H1 (cell line): Measurements from ENCODE around the gene RUNX1. TPM values are rescaled to one million over a fixed set of nuclear protein-coding genes. Genes with fewer than 3 reads are reported as not detected.

ENCODE experiments used
- CTCF ChIA-PET: fragments of 300-600 bp; sonication (Branson Sonifier 250); formaldehyde crosslinking; loops from one replicate; lab custom pipeline; 2021; ENCODE audit not compliant: partially characterized antibody; lab: Charles Lee
- POLR2A ChIA-PET: fragments of 300-600 bp; sonication (Branson Sonifier 250); formaldehyde crosslinking; loops from one replicate; lab custom pipeline; 2021; ENCODE audit warnings: inconsistent platforms; ENCODE audit not compliant: partially characterized antibody; lab: Charles Lee
- DNase-seq, 2 experiments: peaks; one replicate each; pipeline versions ENCODE4 v3.0.0 to v3.0.0-alpha.2; 2010 to 2022; ENCODE audit warnings: low spot score in 2 of 2, low read depth in 1 of 2, mixed read lengths in 1 of 2
- FAIRE-seq: peaks from 2 replicates; lab custom pipeline; 2011; peaks lifted over from hg19 to GRCh38; lab: Jason Lieb, UNC
- H2AFZ ChIP-seq: 2 replicates; pipeline ENCODE4 v1.8.1; 2012; ENCODE audit warnings: low read length, inconsistent platforms
- H2AK5ac ChIP-seq: 2 replicates; pipeline ENCODE4 v1.6.1; 2013; ENCODE audit warnings: low read depth, low read length
- H2BK120ac ChIP-seq: replicated peaks from 2 replicates; pipeline ENCODE3; 2013; ENCODE audit warnings: low read depth, low read length, inconsistent platforms
- H2BK12ac ChIP-seq: 2 replicates; pipeline ENCODE4 v1.6.1; 2013; ENCODE audit warnings: low read depth, low read length
- H2BK15ac ChIP-seq: 2 replicates; pipeline ENCODE4 v1.6.1; 2013; ENCODE audit warnings: low read length
- H2BK20ac ChIP-seq: 2 replicates; pipeline ENCODE4 v1.6.1; 2013; ENCODE audit warnings: low read length
- H2BK5ac ChIP-seq: 2 replicates; pipeline ENCODE4 v1.6.1; 2013; ENCODE audit warnings: low read depth, low read length
- H3K14ac ChIP-seq: 2 replicates; pipeline ENCODE4 v1.6.1; 2013; ENCODE audit warnings: inconsistent platforms; ENCODE audit not compliant: insufficient read length
- H3K18ac ChIP-seq: 2 replicates; pipeline ENCODE4 v1.6.1; 2013; ENCODE audit warnings: low read length; ENCODE audit errors: extremely low read depth
- H3K23ac ChIP-seq: 2 replicates; pipeline ENCODE4 v1.6.1; 2013; ENCODE audit warnings: inconsistent platforms; ENCODE audit not compliant: insufficient read length
- H3K23me2 ChIP-seq: 2 replicates; pipeline ENCODE4 v1.6.1; 2013; ENCODE audit warnings: low read depth, low read length
- H3K27ac ChIP-seq: 2 replicates; pipeline ENCODE4 v1.6.1; 2011; ENCODE audit warnings: low read depth, low read length, inconsistent platforms
- H3K27me3 ChIP-seq, 4 experiments: replicated peaks in 1 of 4; 1 replicate in 1 of 4; 2 replicates in 3 of 4; pipeline versions ENCODE4 v1.6.1 to v1.8.1; 2011 to 2013; ENCODE audit warnings: low read length in 3 of 4, mild to moderate bottlenecking in 3 of 4, inconsistent platforms in 2 of 4, mixed read lengths in 2 of 4, moderate library complexity in 1 of 4; ENCODE audit not compliant: control insufficient read depth in 3 of 4, insufficient read depth in 3 of 4; ENCODE audit errors: extremely low read depth in 1 of 4
- H3K36me3 ChIP-seq, 4 experiments: 2 replicates each; pipeline versions ENCODE4 v1.6.1 to v1.8.1; 2011 to 2013; ENCODE audit warnings: mild to moderate bottlenecking in 4 of 4, low read length in 3 of 4, moderate library complexity in 2 of 4, control low read depth in 1 of 4, inconsistent platforms in 1 of 4; ENCODE audit not compliant: insufficient read depth in 4 of 4, control insufficient read depth in 2 of 4
- H3K4ac ChIP-seq: replicated peaks from 2 replicates; pipeline ENCODE3; 2013; ENCODE audit warnings: low read length, low read depth, mixed read lengths, inconsistent platforms; ENCODE audit not compliant: insufficient read length
- H3K4me1 ChIP-seq, 4 experiments: replicated peaks in 1 of 4; 1 replicate in 1 of 4; 2 replicates in 3 of 4; pipeline versions ENCODE4 v1.6.1 to v1.8.1; 2011 to 2013; ENCODE audit warnings: low read length in 3 of 4, inconsistent platforms in 2 of 4, mixed read lengths in 1 of 4; ENCODE audit not compliant: insufficient read depth in 4 of 4, control insufficient read depth in 3 of 4
- H3K4me2 ChIP-seq, 2 experiments: 2 replicates each; pipeline versions ENCODE4 v1.6.1 to v1.8.1; 2011 to 2013; ENCODE audit warnings: low read depth in 2 of 2, low read length in 2 of 2, control low read depth in 1 of 2, inconsistent platforms in 1 of 2, mild to moderate bottlenecking in 1 of 2; ENCODE audit not compliant: insufficient read depth in 1 of 2
- H3K4me3 ChIP-seq, 4 experiments: fragments of 200-600, 300-600 bp in 1 of 4; sonication (generic), shearing (Covaris generic), sonication (Bioruptor Twin) in 1 of 4; 2 replicates each; pipeline versions ENCODE4 v1.5.1 to v1.8.1; 2011 to 2016; ENCODE audit warnings: low read length in 4 of 4, low read depth in 3 of 4, control low read depth in 2 of 4, inconsistent platforms in 2 of 4, mild to moderate bottlenecking in 2 of 4, mixed read lengths in 1 of 4, moderate library complexity in 1 of 4; ENCODE audit not compliant: insufficient read depth in 2 of 4; ENCODE audit errors: extremely low read depth in 1 of 4
- H3K56ac ChIP-seq: replicated peaks from 2 replicates; pipeline ENCODE3; 2013; ENCODE audit warnings: low read depth, mild to moderate bottlenecking, mixed read lengths, low read length, inconsistent platforms; ENCODE audit not compliant: insufficient read length
- H3K79me1 ChIP-seq: 2 replicates; pipeline ENCODE4 v1.6.1; 2013; ENCODE audit warnings: low read depth, low read length, control low read depth
- H3K79me2 ChIP-seq, 2 experiments: 2 replicates each; pipeline versions ENCODE4 v1.6.1 to v1.8.1; 2012 to 2013; ENCODE audit warnings: low read length in 2 of 2, mild to moderate bottlenecking in 2 of 2, inconsistent platforms in 1 of 2; ENCODE audit not compliant: insufficient read depth in 2 of 2, control insufficient read depth in 1 of 2
- H3K9ac ChIP-seq, 4 experiments: replicated peaks in 1 of 4; 1 replicate in 1 of 4; 2 replicates in 3 of 4; pipeline versions ENCODE4 v1.6.1 to v1.8.1; 2011 to 2013; ENCODE audit warnings: low read depth in 3 of 4, low read length in 3 of 4, control low read depth in 2 of 4, mild to moderate bottlenecking in 2 of 4, moderate library complexity in 2 of 4, inconsistent platforms in 1 of 4; ENCODE audit errors: extremely low read depth in 1 of 4
- H3K9me3 ChIP-seq, 2 experiments: 2 replicates each; pipeline versions ENCODE4 v1.6.1 to v1.8.1; 2012 to 2013; ENCODE audit warnings: mild to moderate bottlenecking in 2 of 2, moderate library complexity in 2 of 2, control low read depth in 1 of 2, inconsistent platforms in 1 of 2, low read depth in 1 of 2, low read length in 1 of 2, mixed read lengths in 1 of 2; ENCODE audit not compliant: insufficient read depth in 2 of 2
- H4K20me1 ChIP-seq, 2 experiments: replicated peaks in 1 of 2; 2 replicates each; pipeline versions ENCODE3 to v1.8.1; 2011 to 2013; ENCODE audit warnings: inconsistent platforms in 2 of 2, low read length in 2 of 2, mild to moderate bottlenecking in 1 of 2; ENCODE audit not compliant: insufficient read depth in 2 of 2, control insufficient read depth in 1 of 2
- H4K5ac ChIP-seq: 2 replicates; pipeline ENCODE4 v1.6.1; 2013; ENCODE audit warnings: low read length, low read depth, mixed read lengths, inconsistent platforms; ENCODE audit not compliant: insufficient read length
- H4K8ac ChIP-seq: 2 replicates; pipeline ENCODE4 v1.8.0; 2013; ENCODE audit warnings: mild to moderate bottlenecking, moderate library complexity, low read length, inconsistent platforms; ENCODE audit not compliant: insufficient read depth; ENCODE audit errors: extremely low read depth
- H4K91ac ChIP-seq: replicated peaks from 2 replicates; pipeline ENCODE3; 2013; ENCODE audit warnings: low read length, mixed read lengths, inconsistent platforms; ENCODE audit not compliant: insufficient read length
- ATF2 ChIP-seq: IDR thresholded peaks from 2 replicates; pipeline ENCODE4 v1.6.1; 2012; ENCODE audit warnings: low read length, inconsistent platforms
- EP300 ChIP-seq, 2 experiments: IDR thresholded peaks; 1 replicate in 1 of 2; 2 replicates in 1 of 2; pipeline ENCODE4 v1.6.1; 2011 to 2012; ENCODE audit warnings: low read depth in 2 of 2, low read length in 2 of 2, mild to moderate bottlenecking in 2 of 2, borderline replicate concordance in 1 of 2, inconsistent platforms in 1 of 2, moderate library complexity in 1 of 2
- JUN ChIP-seq: IDR thresholded peaks from 2 replicates; pipeline ENCODE4 v1.6.1; 2011; ENCODE audit warnings: low read depth, mild to moderate bottlenecking, improper control_type of control experiment, low read length
- RAD21 ChIP-seq, 2 experiments: IDR thresholded peaks in 1 of 2; conservative IDR thresholded peaks in 1 of 2; 2 replicates each; pipeline ENCODE4 v1.6.1; 2011; ENCODE audit warnings: low read depth in 2 of 2, low read length in 2 of 2, improper control_type of control experiment in 1 of 2, inconsistent platforms in 1 of 2, mild to moderate bottlenecking in 1 of 2, moderate library complexity in 1 of 2
- RBBP5 ChIP-seq: IDR thresholded peaks from 2 replicates; pipeline ENCODE4 v1.7.1; 2012; ENCODE audit warnings: low read depth, mild to moderate bottlenecking, inconsistent platforms, low read length, moderate library complexity, borderline replicate concordance
- RXRA ChIP-seq: IDR thresholded peaks from 2 replicates; pipeline ENCODE4 v1.6.1; 2011; ENCODE audit warnings: low read depth, mild to moderate bottlenecking, low read length, moderate library complexity; ENCODE audit not compliant: insufficient read depth
- SIX5 ChIP-seq: IDR thresholded peaks from 2 replicates; pipeline ENCODE4 v1.6.1; 2011; ENCODE audit warnings: mild to moderate bottlenecking, low read depth, low read length
- WGBS, 2 experiments: shearing (Covaris generic) in 1 of 2; methylation state at CpG; one replicate each; pipeline versions ENCODE4 v1.1.6 to v1.1.7; 2013 to 2015; ENCODE audit warnings: low lambda C conversion rate in 2 of 2, mixed read lengths in 2 of 2, inconsistent platforms in 1 of 2, low coverage in 1 of 2, missing lambda C conversion rate in 1 of 2; ENCODE audit not compliant: insufficient replicate concordance in 2 of 2, insufficient coverage in 1 of 2, insufficient read length in 1 of 2; ENCODE audit errors: extremely low coverage in 1 of 2, missing lambda C conversion rate in 1 of 2; 5-methylcytosine and 5-hydroxymethylcytosine counted together
- polyA plus RNA-seq, 7 experiments: library from polyadenylated mRNA; depleted of rRNA in 3 of 7; stranded (reverse) in 5 of 7; unstranded in 2 of 7; fragments of >200 nt in 5 of 7; fragments of 200-250 nt in 2 of 7; gene quantifications; 1 replicate in 5 of 7; 2 replicates in 1 of 7; 4 replicates in 1 of 7; pipeline versions ENCODE4 v1.2.1 to v1.2.3, GENCODE V29; 2011 to 2013; ENCODE audit warnings: missing spikeins in 2 of 7, mixed read lengths in 2 of 7
- total RNA-seq: library from RNA; stranded (reverse); fragmentation: NEBNext Ultra II Directional; extraction: Animal tissue kit (Norgen Biotek cat#: 25700); gene quantifications from 2 replicates; pipeline ENCODE4 v1.2.1, GENCODE V29; 2021
- TF ChIP-seq, protein P1 (sequence below): IDR thresholded peaks from 2 replicates; pipeline ENCODE4 v1.6.1; 2012; ENCODE audit warnings: inconsistent platforms
- TF ChIP-seq, protein P2 (sequence below): IDR thresholded peaks from 2 replicates; pipeline ENCODE4 v1.6.1; 2011; ENCODE audit warnings: low read depth, mild to moderate bottlenecking, low read length; ENCODE audit not compliant: insufficient read depth

Gene RUNX1
- total and polyA plus RNA-seq, 2 of the 8 experiments (the other 6 are each of a cell fraction or from before 2014, with no cell fraction given) = 0.20 to 0.60 TPM

DNA sequence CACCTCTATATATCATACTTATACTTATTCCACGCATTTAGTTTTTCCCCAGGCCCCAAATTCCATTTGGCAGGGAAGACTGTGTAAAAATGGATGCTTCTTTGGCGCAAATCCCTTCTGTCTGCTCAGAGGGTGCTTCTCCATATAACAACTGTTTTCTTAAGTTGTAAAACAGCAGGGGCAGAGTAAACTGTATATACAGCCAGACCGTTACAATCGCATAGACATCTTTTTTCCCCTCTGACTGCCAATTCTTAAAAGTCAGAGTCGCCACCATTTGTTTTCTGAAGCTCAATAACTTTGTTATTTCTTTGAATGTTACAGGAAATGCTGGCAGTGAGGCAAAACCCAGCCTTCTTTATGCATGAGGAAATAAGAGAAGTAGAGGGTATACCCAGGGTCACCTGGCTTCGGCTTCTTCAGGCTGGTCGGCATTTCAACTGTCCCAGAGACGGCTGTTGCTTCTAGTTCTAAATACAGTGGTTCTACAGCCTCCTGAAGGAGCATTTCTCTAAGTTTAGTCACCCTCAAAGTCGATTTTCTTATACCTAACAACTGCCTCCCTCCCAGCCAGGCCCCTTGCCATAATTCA is 191.9 kb downstream of the RUNX1 start:
- whole genome bisulfite sequencing, 2 experiments = 78% methylated on average over 9 of the region's 9 CpGs; no CpG with 5 or more reads in 1 of the 2 experiments
- Histone ChIP-seq H3K14ac (no peak overlapping the region), H3K36me3 (no peaks in the 10 kb centered on the region), H3K27me3 (peaks cover 0 to 3% (median 0%) of the 10 kb centered on the region in 4 experiments; a peak in 1 of 7 replicates), H3K56ac (no peak overlapping the region), H3K23ac (no peak overlapping the region), H4K5ac (no peak overlapping the region), H2BK12ac (no peak overlapping the region), H3K27ac (no peak overlapping the region), H4K20me1 (no peaks in the 10 kb centered on the region), H3K4ac (no peak overlapping the region), H4K8ac (no peak overlapping the region), H4K91ac (no peak overlapping the region), H3K79me1 (no peaks in the 10 kb centered on the region), H3K4me1 (no peaks in the 10 kb centered on the region), H3K18ac (no peak overlapping the region), H2BK15ac (no peak overlapping the region), H2BK20ac (no peak overlapping the region), H3K9ac (no peak overlapping the region), H3K4me3 (no peak overlapping the region), H3K79me2 (no peaks in the 10 kb centered on the region), H3K9me3 (no peaks in the 10 kb centered on the region), H2BK120ac (no peak overlapping the region), H2AFZ (no peak overlapping the region), H3K23me2 (no peaks in the 10 kb centered on the region), H2AK5ac (no peak overlapping the region), H3K4me2 (no peak overlapping the region), H2BK5ac (no peak overlapping the region)
- FAIRE-seq (no peak), DNase-seq (no peak)
- CTCF ChIA-PET = interaction anchor here (1.0 to 5.4 kb wide), 9 partner anchors 10 to 405 kb away, joined by 3 to 32 read pairs (median 5); no protein-coding TSS in a partner anchor
- POLR2A ChIA-PET = no interaction called here
- TF ChIP-seq, protein P1, sequence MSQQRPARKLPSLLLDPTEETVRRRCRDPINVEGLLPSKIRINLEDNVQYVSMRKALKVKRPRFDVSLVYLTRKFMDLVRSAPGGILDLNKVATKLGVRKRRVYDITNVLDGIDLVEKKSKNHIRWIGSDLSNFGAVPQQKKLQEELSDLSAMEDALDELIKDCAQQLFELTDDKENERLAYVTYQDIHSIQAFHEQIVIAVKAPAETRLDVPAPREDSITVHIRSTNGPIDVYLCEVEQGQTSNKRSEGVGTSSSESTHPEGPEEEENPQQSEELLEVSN = no peak
- TF ChIP-seq, protein P2, sequence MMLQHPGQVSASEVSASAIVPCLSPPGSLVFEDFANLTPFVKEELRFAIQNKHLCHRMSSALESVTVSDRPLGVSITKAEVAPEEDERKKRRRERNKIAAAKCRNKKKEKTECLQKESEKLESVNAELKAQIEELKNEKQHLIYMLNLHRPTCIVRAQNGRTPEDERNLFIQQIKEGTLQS = no peak
- TF ChIP-seq EP300 (IDR thresholded peaks at IDR 0.05; ENCODE audit: borderline replicate concordance in 1 of 2, low read depth in 2 of 2, low read length in 2 of 2) = no peak
- no peak for TF ChIP-seq SIX5
- no peak for TF ChIP-seq RBBP5
- TF ChIP-seq RAD21 (IDR thresholded peaks at IDR 0.05 in 1 of 2, conservative IDR thresholded peaks at IDR 0.05 in 1 of 2; ENCODE audit: low read depth in 2 of 2, low read length in 2 of 2) = no peak
- no peak for TF ChIP-seq JUN
- TF ChIP-seq RXRA = no peak
- TF ChIP-seq ATF2 = no peak
